Measurements from ENCODE around the gene UBE2O. TPM values are rescaled to one million over a fixed set of nuclear protein-coding genes. Genes with fewer than 3 reads are reported as not detected.

UBE2O gene
- total and polyA plus RNA-seq, 2 donors (not counting 3 experiments of a cell fraction or from before 2014, with no cell fraction given), result 13.9 to 34.1 TPM

DNA sequence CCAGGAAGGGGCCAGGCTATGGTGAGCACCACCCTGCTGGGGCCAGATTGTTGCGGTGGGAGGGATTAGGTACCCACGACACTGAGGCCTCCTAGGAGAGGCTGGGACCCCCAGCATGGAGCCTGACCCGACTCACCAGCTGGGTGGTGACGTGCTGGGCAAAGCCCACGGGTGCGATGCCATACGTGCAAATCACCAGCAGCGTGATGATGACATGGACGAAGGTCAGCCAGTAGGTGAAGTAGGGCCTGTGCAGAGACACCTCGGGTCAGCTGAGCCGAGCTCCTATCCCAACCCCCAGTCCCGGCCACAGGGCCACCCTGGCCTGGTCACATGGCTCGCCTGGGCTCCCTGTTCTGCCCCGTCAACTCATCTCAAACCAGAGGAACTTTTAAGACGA lies 21.9 kb upstream of the UBE2O start:
- DNase-seq (ENCODE audit: low read depth, low spot score) (no peak), FAIRE-seq (no peak)
- dilution Hi-C loops (cut with MboI; ENCODE audit: extremely low pct_ligation_motif_present, low sequenced_read_pairs) (no loop called here), intact Hi-C loops (cut with micrococcal nuclease) (no loop called here)
- TF ChIP-seq, protein P1, sequence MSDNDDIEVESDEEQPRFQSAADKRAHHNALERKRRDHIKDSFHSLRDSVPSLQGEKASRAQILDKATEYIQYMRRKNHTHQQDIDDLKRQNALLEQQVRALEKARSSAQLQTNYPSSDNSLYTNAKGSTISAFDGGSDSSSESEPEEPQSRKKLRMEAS (IDR thresholded peaks at IDR 0.05; ENCODE audit: insufficient read depth, insufficient read length), result no peak
- no peak for TF ChIP-seq FOS (IDR thresholded peaks at IDR 0.05; ENCODE audit: borderline replicate concordance, insufficient read depth, low read length)
- TF ChIP-seq, protein P2, sequence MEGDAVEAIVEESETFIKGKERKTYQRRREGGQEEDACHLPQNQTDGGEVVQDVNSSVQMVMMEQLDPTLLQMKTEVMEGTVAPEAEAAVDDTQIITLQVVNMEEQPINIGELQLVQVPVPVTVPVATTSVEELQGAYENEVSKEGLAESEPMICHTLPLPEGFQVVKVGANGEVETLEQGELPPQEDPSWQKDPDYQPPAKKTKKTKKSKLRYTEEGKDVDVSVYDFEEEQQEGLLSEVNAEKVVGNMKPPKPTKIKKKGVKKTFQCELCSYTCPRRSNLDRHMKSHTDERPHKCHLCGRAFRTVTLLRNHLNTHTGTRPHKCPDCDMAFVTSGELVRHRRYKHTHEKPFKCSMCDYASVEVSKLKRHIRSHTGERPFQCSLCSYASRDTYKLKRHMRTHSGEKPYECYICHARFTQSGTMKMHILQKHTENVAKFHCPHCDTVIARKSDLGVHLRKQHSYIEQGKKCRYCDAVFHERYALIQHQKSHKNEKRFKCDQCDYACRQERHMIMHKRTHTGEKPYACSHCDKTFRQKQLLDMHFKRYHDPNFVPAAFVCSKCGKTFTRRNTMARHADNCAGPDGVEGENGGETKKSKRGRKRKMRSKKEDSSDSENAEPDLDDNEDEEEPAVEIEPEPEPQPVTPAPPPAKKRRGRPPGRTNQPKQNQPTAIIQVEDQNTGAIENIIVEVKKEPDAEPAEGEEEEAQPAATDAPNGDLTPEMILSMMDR (IDR thresholded peaks at IDR 0.05; ENCODE audit: extremely low read depth in 1 of 2, insufficient read depth in 1 of 2, low read depth in 1 of 2, low read length in 2 of 2), result no peak
- TF ChIP-seq POLR2AphosphoS5 (IDR thresholded peaks at IDR 0.05; ENCODE audit: insufficient read depth, low read depth, low read length), result no peak
- no peak for TF ChIP-seq GATA2 (IDR thresholded peaks at IDR 0.05; ENCODE audit: insufficient read depth, insufficient read length, low read depth, low read length)
- no peak for TF ChIP-seq MYC (IDR thresholded peaks at IDR 0.05; ENCODE audit: low read depth, low read length)
- TF ChIP-seq JUN (IDR thresholded peaks at IDR 0.05; ENCODE audit: borderline replicate concordance, insufficient read depth, insufficient read length, low read depth), result no peak
- no peak for TF ChIP-seq EZH2 (IDR thresholded peaks at IDR 0.05; ENCODE audit: borderline replicate concordance, low read depth, low read length, severe bottlenecking)
- TF ChIP-seq POLR2A (IDR thresholded peaks at IDR 0.05; ENCODE audit: low read depth, low read length), result no peak
- H4K20me1 ChIP-seq (replicated peaks; ENCODE audit: control insufficient read depth, extremely low read depth, insufficient read depth, low read length), result no peaks in the 10 kb centered on the region
- ChIA-PET POLR2A (no interaction called here), CTCF (interaction anchor here (0.8 to 1.9 kb wide), 8 partner anchors 8 to 66 kb away, joined by 3 to 6 read pairs (median 3); partner anchors contain the start of gene AANAT)
- no peaks in the 10 kb centered on the region for H3K27me3 ChIP-seq (ENCODE audit: control insufficient read depth in 2 of 2, insufficient read depth in 2 of 2, low read length in 2 of 2)
- H3K9me3 ChIP-seq (replicated peaks; ENCODE audit: control insufficient read depth, insufficient read depth, low read length), result no peaks in the 10 kb centered on the region
- no peak overlapping the region for H2AFZ ChIP-seq (ENCODE audit: low read depth, low read length)
- peaks cover 0 to 15% of the 10 kb centered on the region in 2 experiments for H3K36me3 ChIP-seq (ENCODE audit: control insufficient read depth in 2 of 2, extremely low read depth in 1 of 2, insufficient read depth in 2 of 2, low read length in 2 of 2)
- H3K9ac ChIP-seq (replicated peaks; ENCODE audit: extremely low read depth, insufficient read depth, low read length), result no peak overlapping the region
- H3K27ac ChIP-seq (ENCODE audit: insufficient read depth, low read depth, low read length), result no peak overlapping the region
- H3K79me2 ChIP-seq (ENCODE audit: control insufficient read depth, insufficient read depth, low read length), result no peaks in the 10 kb centered on the region
- no peak overlapping the region for H3K4me2 ChIP-seq (ENCODE audit: insufficient read depth, low read length)
- peaks cover 3% of the 10 kb centered on the region for H3K4me1 ChIP-seq (ENCODE audit: control insufficient read depth, extremely low read depth, insufficient read depth, low read length)
- BruUV-seq (replicated peaks), result no TSS peak
- H3K9me1 ChIP-seq (replicated peaks; ENCODE audit: control insufficient read depth, extremely low read depth, insufficient read depth, low read length), result no peaks in the 10 kb centered on the region
- H3K4me3 ChIP-seq (replicated peaks in 1 of 3; ENCODE audit: insufficient read depth in 1 of 3, low read depth in 1 of 3, low read length in 3 of 3), result no peak overlapping the region
